Measurements from ENCODE around the gene BTBD9.

BTBD9 gene

GRCh38 chr6:38175786-38176185 lies 463.9 kb downstream of the BTBD9 start:
- ChIA-PET CTCF (interaction anchor here (0.9 to 2.9 kb wide), 2 partner anchors 11 to 318 kb away, joined by 3 to 15 read pairs; no protein-coding TSS in a partner anchor), POLR2A (no interaction called here)
- H3K4me3 ChIP-seq (ENCODE audit: low read depth, low read length): no peak overlapping the region
- TF ChIP-seq CTCF (IDR thresholded peaks at IDR 0.05; ENCODE audit: insufficient read depth, low read length, missing control alignments): no peak
- no peak for DNase-seq (ENCODE audit: low read depth, low spot score)

- ChIA-PET CTCF (interaction anchor here (0.9 to 2.9 kb wide), 2 partner anchors 12 to 319 kb away, joined by 3 to 15 read pairs; no protein-coding TSS in a partner anchor), POLR2A (no interaction called here)
- TF ChIP-seq CTCF (IDR thresholded peaks at IDR 0.05; ENCODE audit: insufficient read depth, low read length, missing control alignments): no peak
- DNase-seq (ENCODE audit: low read depth, low spot score): no peak
- H3K4me3 ChIP-seq (ENCODE audit: low read depth, low read length): no peak overlapping the region
Observed at GRCh38 chr6:38174806-38175495, 464.8 kb downstream of the BTBD9 start.

- POLR2A ChIA-PET: no interaction called here
- CTCF ChIA-PET: no interaction called here
- TF ChIP-seq CTCF (IDR thresholded peaks at IDR 0.05; ENCODE audit: insufficient read depth, low read length, missing control alignments): no peak
- DNase-seq (ENCODE audit: low read depth, low spot score): no peak
- H3K4me3 ChIP-seq (ENCODE audit: low read depth, low read length): no peak overlapping the region
Observed at GRCh38 chr6:38174315-38174714, 465.4 kb downstream of the BTBD9 start.

- DNase-seq (ENCODE audit: low read depth, low spot score): no peak
- no peak overlapping the region for H3K4me3 ChIP-seq (ENCODE audit: low read depth, low read length)
- POLR2A ChIA-PET: no interaction called here
- CTCF ChIA-PET: no interaction called here
- TF ChIP-seq CTCF (IDR thresholded peaks at IDR 0.05; ENCODE audit: insufficient read depth, low read length, missing control alignments): no peak
Observed at GRCh38 chr6:38173909-38174308, 465.8 kb downstream of the BTBD9 start.

GRCh38 chr6:38172739-38173410 lies 466.9 kb downstream of the BTBD9 start:
- no peak overlapping the region for H3K4me3 ChIP-seq (ENCODE audit: low read depth, low read length)
- ChIA-PET CTCF (interaction anchor here (1.0 kb wide), 1 partner anchor 321 kb away, joined by 4 read pairs; no protein-coding TSS in a partner anchor), POLR2A (no interaction called here)
- no peak for TF ChIP-seq CTCF (IDR thresholded peaks at IDR 0.05; ENCODE audit: insufficient read depth, low read length, missing control alignments)
- DNase-seq (ENCODE audit: low read depth, low spot score): no peak

GRCh38 chr6:38171997-38172738 lies 467.6 kb downstream of the BTBD9 start:
- ChIA-PET CTCF (interaction anchor here (1.0 kb wide), 1 partner anchor 322 kb away, joined by 4 read pairs; no protein-coding TSS in a partner anchor), POLR2A (no interaction called here)
- TF ChIP-seq CTCF (IDR thresholded peaks at IDR 0.05; ENCODE audit: insufficient read depth, low read length, missing control alignments): no peak
- DNase-seq (ENCODE audit: low read depth, low spot score): no peak
- no peak overlapping the region for H3K4me3 ChIP-seq (ENCODE audit: low read depth, low read length)

All from AG04449 (cell line).